Upper lobe of right lung (tissue), 1 donor: ENCODE data around the gene PKD1L1. TPM values are rescaled to one million over a fixed set of nuclear protein-coding genes. Genes with fewer than 3 reads are reported as not detected.
"Not testable (repeated sequence)": the region's sequence is repeated elsewhere in the genome, so short reads cannot be mapped to it uniquely, and the experiment has no call there.

Experiments used
- ATAC-seq: fragments of 200-7000 bp; cut with Tn5 transposase; one replicate; pipeline ENCODE4 v1.9.1; 2020; ENCODE audit warnings: mild to moderate bottlenecking, moderate library complexity
- DNase-seq: peaks from one replicate; pipeline ENCODE4 v3.0.0-alpha.2; 2020
- H3K27ac ChIP-seq: fragments of 200-600 bp; one replicate; pipeline ENCODE4 v1.8.0; 2022
- H3K27me3 ChIP-seq: fragments of 200-600 bp; one replicate; pipeline ENCODE4 v1.8.0; 2022; ENCODE audit warnings: mild to moderate bottlenecking
- H3K36me3 ChIP-seq: fragments of 200-600 bp; one replicate; pipeline ENCODE4 v1.8.0; 2022
- H3K4me1 ChIP-seq: fragments of 200-600 bp; one replicate; pipeline ENCODE4 v1.8.0; 2022
- H3K4me3 ChIP-seq: fragments of 200-600 bp; one replicate; pipeline ENCODE4 v1.8.0; 2022; ENCODE audit warnings: mild to moderate bottlenecking
- H3K9me3 ChIP-seq: fragments of 200-600 bp; one replicate; pipeline ENCODE4 v1.8.0; 2022
- CTCF ChIP-seq: fragments of 200-600 bp; IDR thresholded peaks from one replicate; pipeline ENCODE4 v1.8.0; 2022; ENCODE audit warnings: antibody characterized with exemption
- intact Hi-C: fragments of 100-400 bp; cut with DNase I; formaldehyde crosslinking; loops from one replicate; pipeline ENCODE4 v1.11.0; 2022
- total RNA-seq: library from RNA; stranded (reverse); fragmentation: NEBNext Ultra II Directional; extraction: Animal tissue kit (Norgen Biotek cat#: 25700); gene quantifications from one replicate; pipeline ENCODE4 v1.2.1, GENCODE V29; 2021
- donor health status: DM: no; HTN: yes; CAD: no; lungs with severe emphysema.

PKD1L1 gene
- total RNA-seq, 1 donor from 2014 or later, result 1.0 TPM

GRCh38 chr7:47803846-47804245, 144.4 kb downstream of the PKD1L1 start:
- intact Hi-C loops, result no loop called here
- ATAC-seq, result no peak

GRCh38 chr7:47803025-47803424, 145.2 kb downstream of the PKD1L1 start:
- Histone ChIP-seq H3K4me3 (no peak overlapping the region), H3K27me3 (no peaks in the 10 kb centered on the region), H3K36me3 (no peaks in the 10 kb centered on the region), H3K4me1 (peaks cover 26% of the 10 kb centered on the region), H3K27ac (no peak overlapping the region), H3K9me3 (no peaks in the 10 kb centered on the region)
- DNase-seq, result no peak
- TF ChIP-seq CTCF, result no peak
- intact Hi-C loops, result no loop called here
- ATAC-seq, result no peak

More at GRCh38 chr7:47803846-47804245, 144.4 kb downstream of the PKD1L1 start:
- Histone ChIP-seq H3K36me3 (no peaks in the 10 kb centered on the region), H3K4me3 (no peak overlapping the region), H3K9me3 (no peaks in the 10 kb centered on the region), H3K27me3 (no peaks in the 10 kb centered on the region), H3K4me1 (peaks cover 28% of the 10 kb centered on the region), H3K27ac (no peak overlapping the region)
- no peak for TF ChIP-seq CTCF
- DNase-seq, result no peak

GRCh38 chr7:47801423-47801822, 146.8 kb downstream of the PKD1L1 start:
- no peaks in the 10 kb centered on the region for H3K36me3 ChIP-seq
- H3K27me3 ChIP-seq, result no peaks in the 10 kb centered on the region
- TF ChIP-seq CTCF, result no peak
- peaks cover 11% of the 10 kb centered on the region for H3K4me1 ChIP-seq
- no peaks in the 10 kb centered on the region for H3K9me3 ChIP-seq
- DNase-seq (no peak), ATAC-seq (no peak)
- H3K4me3 ChIP-seq, result no peak overlapping the region
- no peak overlapping the region for H3K27ac ChIP-seq
- intact Hi-C loops, result no loop called here

GRCh38 chr7:47799524-47799923, 148.7 kb downstream of the PKD1L1 start:
- Histone ChIP-seq H3K4me1 (no peaks in the 10 kb centered on the region), H3K9me3 (no peaks in the 10 kb centered on the region), H3K36me3 (no peaks in the 10 kb centered on the region), H3K27ac (no peak overlapping the region), H3K27me3 (no peaks in the 10 kb centered on the region), H3K4me3 (no peak overlapping the region)
- DNase-seq, result no peak
- ATAC-seq, result no peak
- intact Hi-C loops, result no loop called here
- TF ChIP-seq CTCF, result no peak

GRCh38 chr7:47796347-47796746, 151.9 kb downstream of the PKD1L1 start:
- Histone ChIP-seq H3K27ac (no peak overlapping the region), H3K9me3 (no peaks in the 10 kb centered on the region), H3K27me3 (no peaks in the 10 kb centered on the region), H3K4me1 (no peaks in the 10 kb centered on the region), H3K36me3 (no peaks in the 10 kb centered on the region), H3K4me3 (no peak overlapping the region)
- no peak for TF ChIP-seq CTCF
- DNase-seq (no peak), ATAC-seq (no peak)
- intact Hi-C loops, result no loop called here

GRCh38 chr7:47795631-47796030, 152.6 kb downstream of the PKD1L1 start:
- H3K36me3 ChIP-seq, result no peaks in the 10 kb centered on the region

GRCh38 chr7:47795126-47795525, 153.1 kb downstream of the PKD1L1 start:
- H3K27me3 ChIP-seq, DNase-seq, intact Hi-C loops, H3K4me1 ChIP-seq, H3K9me3 ChIP-seq, H3K36me3 ChIP-seq, ATAC-seq, H3K27ac ChIP-seq, H3K4me3 ChIP-seq: not testable (repeated sequence)

More at GRCh38 chr7:47795631-47796030, 152.6 kb downstream of the PKD1L1 start:
- no peak for ATAC-seq
- Histone ChIP-seq H3K4me3 (no peak overlapping the region), H3K27ac (no peak overlapping the region), H3K27me3 (no peaks in the 10 kb centered on the region), H3K4me1 (no peaks in the 10 kb centered on the region), H3K9me3 (no peaks in the 10 kb centered on the region)
- TF ChIP-seq CTCF, result no peak
- DNase-seq, result no peak
- intact Hi-C loops, result no loop called here
